OCI-LY7 (cell line): ENCODE results near the gene DNMT1.

Experiments used
- EZH2phosphoT487 ChIP-seq: fragments of 200-600 bp; sonication (generic); IDR thresholded peaks from 2 replicates; pipeline ENCODE4 v1.6.1; 2018; ENCODE audit warnings: low read depth, borderline replicate concordance, mild to moderate bottlenecking, mixed run types, antibody characterized with exemption, low read length, moderate library complexity, mixed read lengths
- TF ChIP-seq, protein P1 (sequence below): fragments of 200-600 bp; sonication (generic); conservative IDR thresholded peaks from 2 replicates; pipeline ENCODE4 v1.5.1; 2014; ENCODE audit warnings: mild to moderate bottlenecking, antibody characterized with exemption, low read length, moderate library complexity, mixed read lengths

DNA sequence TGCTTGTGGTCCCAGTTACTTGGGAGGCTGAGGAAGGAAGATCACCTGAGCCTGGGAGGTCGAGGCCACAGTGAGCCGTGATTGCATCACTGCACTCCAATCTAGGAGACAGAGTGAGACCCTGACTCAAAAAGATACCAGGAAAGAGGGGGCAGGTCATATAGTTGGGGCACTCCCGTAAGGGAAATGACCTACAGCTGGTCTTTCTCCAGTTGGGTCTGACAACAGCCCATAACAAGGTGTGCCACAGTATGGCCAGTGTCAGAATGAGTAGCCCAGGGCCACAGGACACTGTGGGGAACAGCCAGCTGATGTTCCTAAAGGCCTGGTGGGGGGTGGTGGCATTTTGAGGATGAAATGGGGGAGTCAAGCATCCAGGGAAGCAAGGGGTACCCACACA lies 10.8 kb downstream of the DNMT1 start:
- TF ChIP-seq, protein P1, sequence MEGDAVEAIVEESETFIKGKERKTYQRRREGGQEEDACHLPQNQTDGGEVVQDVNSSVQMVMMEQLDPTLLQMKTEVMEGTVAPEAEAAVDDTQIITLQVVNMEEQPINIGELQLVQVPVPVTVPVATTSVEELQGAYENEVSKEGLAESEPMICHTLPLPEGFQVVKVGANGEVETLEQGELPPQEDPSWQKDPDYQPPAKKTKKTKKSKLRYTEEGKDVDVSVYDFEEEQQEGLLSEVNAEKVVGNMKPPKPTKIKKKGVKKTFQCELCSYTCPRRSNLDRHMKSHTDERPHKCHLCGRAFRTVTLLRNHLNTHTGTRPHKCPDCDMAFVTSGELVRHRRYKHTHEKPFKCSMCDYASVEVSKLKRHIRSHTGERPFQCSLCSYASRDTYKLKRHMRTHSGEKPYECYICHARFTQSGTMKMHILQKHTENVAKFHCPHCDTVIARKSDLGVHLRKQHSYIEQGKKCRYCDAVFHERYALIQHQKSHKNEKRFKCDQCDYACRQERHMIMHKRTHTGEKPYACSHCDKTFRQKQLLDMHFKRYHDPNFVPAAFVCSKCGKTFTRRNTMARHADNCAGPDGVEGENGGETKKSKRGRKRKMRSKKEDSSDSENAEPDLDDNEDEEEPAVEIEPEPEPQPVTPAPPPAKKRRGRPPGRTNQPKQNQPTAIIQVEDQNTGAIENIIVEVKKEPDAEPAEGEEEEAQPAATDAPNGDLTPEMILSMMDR: no peak
- no peak for TF ChIP-seq EZH2phosphoT487
